Keratinocyte (primary cell): ENCODE measurements around the gene PRR19. TPM values are rescaled to one million over a fixed set of nuclear protein-coding genes. Genes with fewer than 3 reads are reported as not detected.

Source experiments
- DNase-seq: peaks from one replicate; pipeline ENCODE4 v3.0.0-alpha.2; 2011; ENCODE audit warnings: low read depth, missing footprints, low spot score
- FAIRE-seq: peaks from 2 replicates; lab custom pipeline; 2011; peaks lifted over from hg19 to GRCh38; lab: Jason Lieb, UNC
- H2AFZ ChIP-seq: 2 replicates; pipeline ENCODE4 v1.6.0; 2012; ENCODE audit warnings: low read length, control low read depth, inconsistent platforms; ENCODE audit not compliant: control insufficient read depth
- H3K27ac ChIP-seq: 2 replicates; pipeline ENCODE4 v1.5.1; 2011; ENCODE audit warnings: low read length; ENCODE audit not compliant: control insufficient read depth, insufficient read depth
- H3K27me3 ChIP-seq: 3 replicates; pipeline ENCODE4 v1.6.0; 2011; ENCODE audit warnings: low read length; ENCODE audit not compliant: control insufficient read depth, insufficient read depth; ENCODE audit errors: extremely low read depth
- H3K36me3 ChIP-seq, 2 experiments: 2 replicates in 1 of 2; 3 replicates in 1 of 2; pipeline ENCODE4 v1.5.1; 2011; ENCODE audit warnings: low read length in 2 of 2, mild to moderate bottlenecking in 1 of 2; ENCODE audit not compliant: control insufficient read depth in 2 of 2, insufficient read depth in 2 of 2; ENCODE audit errors: extremely low read depth in 1 of 2
- H3K4me1 ChIP-seq: 3 replicates; pipeline ENCODE4 v1.5.1; 2011; ENCODE audit warnings: low read length; ENCODE audit not compliant: control insufficient read depth, insufficient read depth; ENCODE audit errors: extremely low read depth
- H3K4me2 ChIP-seq: 3 replicates; pipeline ENCODE4 v1.6.0; 2011; ENCODE audit warnings: low read depth, low read length; ENCODE audit not compliant: control insufficient read depth, insufficient read depth; ENCODE audit errors: extremely low read depth
- H3K4me3 ChIP-seq, 3 experiments: fragments of 200-600 bp in 1 of 3; sonication (generic) in 1 of 3; 2 replicates in 2 of 3; 3 replicates in 1 of 3; pipeline ENCODE4 v1.5.1; 2011 to 2016; ENCODE audit warnings: low read length in 3 of 3, mild to moderate bottlenecking in 3 of 3, control low read depth in 2 of 3, inconsistent platforms in 1 of 3, low read depth in 1 of 3, mixed read lengths in 1 of 3, mixed run types in 1 of 3, moderate library complexity in 1 of 3; ENCODE audit not compliant: control insufficient read depth in 2 of 3, insufficient read depth in 2 of 3; ENCODE audit errors: extremely low read depth in 1 of 3
- H3K79me2 ChIP-seq: 2 replicates; pipeline ENCODE4 v1.6.0; 2012; ENCODE audit warnings: low read length; ENCODE audit not compliant: control insufficient read depth, insufficient read depth
- H3K9ac ChIP-seq: 3 replicates; pipeline ENCODE4 v1.6.0; 2011; ENCODE audit warnings: low read length; ENCODE audit not compliant: control insufficient read depth, insufficient read depth; ENCODE audit errors: extremely low read depth
- H3K9me1 ChIP-seq: 3 replicates; pipeline ENCODE4 v1.6.0; 2011; ENCODE audit warnings: low read length; ENCODE audit not compliant: control insufficient read depth, insufficient read depth; ENCODE audit errors: extremely low read depth
- H3K9me3 ChIP-seq: 2 replicates; pipeline ENCODE4 v1.5.1; 2012; ENCODE audit warnings: low read depth, low read length; ENCODE audit not compliant: control insufficient read depth
- H4K20me1 ChIP-seq: 3 replicates; pipeline ENCODE4 v1.6.0; 2011; ENCODE audit warnings: low read length; ENCODE audit not compliant: control insufficient read depth, insufficient read depth; ENCODE audit errors: extremely low read depth
- CTCF ChIP-seq, 3 experiments: IDR thresholded peaks in 1 of 3; conservative IDR thresholded peaks in 1 of 3; optimal IDR thresholded peaks in 1 of 3; 2 replicates in 2 of 3; 3 replicates in 1 of 3; pipeline versions ENCODE3 to v1.5.1; 2011; ENCODE audit warnings: low read length in 3 of 3, mild to moderate bottlenecking in 3 of 3, moderate library complexity in 2 of 3, control low read depth in 1 of 3, inconsistent platforms in 1 of 3; ENCODE audit not compliant: insufficient read depth in 2 of 3; ENCODE audit errors: extremely low read depth in 1 of 3
- EZH2 ChIP-seq: IDR thresholded peaks from one replicate; pipeline ENCODE4 v1.6.1; 2012; ENCODE audit warnings: inconsistent platforms, mild to moderate bottlenecking, low read length, moderate library complexity
- dilution Hi-C: fragments of 300-500 bp; cut with MboI; formaldehyde crosslinking; loops from one replicate; pipeline ENCODE4 v1.7.0; 2020; ENCODE audit warnings: low sequenced_read_pairs; ENCODE audit not compliant: extremely low pct_ligation_motif_present
- polyA plus RNA-seq, 5 experiments: library from polyadenylated mRNA; depleted of rRNA in 3 of 5; stranded (reverse) in 3 of 5; stranded (forward) in 1 of 5; unstranded in 1 of 5; fragments of >200 nt; gene quantifications; 1 replicate in 1 of 5; 2 replicates in 3 of 5; 3 replicates in 1 of 5; pipeline versions ENCODE4 v1.2.1 to v1.2.3, GENCODE V29; 2011 to 2012; ENCODE audit warnings: missing spikeins in 2 of 5, low read depth in 1 of 5, low replicate concordance in 1 of 5

PRR19 gene
- polyA plus RNA-seq, 1 donor (not counting 4 experiments of a cell fraction or from before 2014, with no cell fraction given) = 0.25 TPM

GRCh38 chr19:42292042-42292960 is 9.6 kb upstream of the PRR19 start:
- no peak overlapping the region for H2AFZ ChIP-seq
- H3K4me2 ChIP-seq = no peak overlapping the region
- H3K36me3 ChIP-seq = peaks cover 61 to 67% of the 10 kb centered on the region in 2 experiments
- no peaks in the 10 kb centered on the region for H3K9me1 ChIP-seq
- no peak overlapping the region for H3K27ac ChIP-seq
- FAIRE-seq (no peak), DNase-seq (no peak)
- H3K9ac ChIP-seq = no peak overlapping the region
- no peaks in the 10 kb centered on the region for H3K9me3 ChIP-seq
- no peaks in the 10 kb centered on the region for H3K27me3 ChIP-seq
- no peaks in the 10 kb centered on the region for H3K79me2 ChIP-seq
- no peaks in the 10 kb centered on the region for H4K20me1 ChIP-seq
- H3K4me1 ChIP-seq = peaks cover 11% of the 10 kb centered on the region
- TF ChIP-seq EZH2 = no peak
- no peak for TF ChIP-seq CTCF (optimal IDR thresholded peaks at IDR 0.05 in 1 of 3, IDR thresholded peaks at IDR 0.05 in 1 of 3, conservative IDR thresholded peaks at IDR 0.05 in 1 of 3; ENCODE audit: extremely low read depth in 1 of 3, insufficient read depth in 2 of 3, low read length in 3 of 3)
- no peak overlapping the region for H3K4me3 ChIP-seq
- dilution Hi-C loops = no loop called here

GRCh38 chr19:42292963-42293362 is 9.0 kb upstream of the PRR19 start:
- FAIRE-seq (no peak), DNase-seq (no peak)
- H3K27ac ChIP-seq = no peak overlapping the region
- H3K79me2 ChIP-seq = no peaks in the 10 kb centered on the region
- H3K9me1 ChIP-seq = no peaks in the 10 kb centered on the region
- peaks cover 11% of the 10 kb centered on the region for H3K4me1 ChIP-seq
- H3K9me3 ChIP-seq = no peaks in the 10 kb centered on the region
- no peak overlapping the region for H3K4me3 ChIP-seq
- H4K20me1 ChIP-seq = no peaks in the 10 kb centered on the region
- dilution Hi-C loops = no loop called here
- H3K9ac ChIP-seq = no peak overlapping the region
- no peak for TF ChIP-seq EZH2
- no peak for TF ChIP-seq CTCF (optimal IDR thresholded peaks at IDR 0.05 in 1 of 3, IDR thresholded peaks at IDR 0.05 in 1 of 3, conservative IDR thresholded peaks at IDR 0.05 in 1 of 3; ENCODE audit: extremely low read depth in 1 of 3, insufficient read depth in 2 of 3, low read length in 3 of 3)
- H3K27me3 ChIP-seq = no peaks in the 10 kb centered on the region
- peaks cover 61 to 65% of the 10 kb centered on the region in 2 experiments for H3K36me3 ChIP-seq
- no peak overlapping the region for H3K4me2 ChIP-seq
- no peak overlapping the region for H2AFZ ChIP-seq
